ENCODE data around the gene CCL3. TPM values are rescaled to one million over a fixed set of nuclear protein-coding genes. Genes with fewer than 3 reads are reported as not detected.

Gene CCL3
- polyA plus RNA-seq, 1 donor (not counting 4 experiments of a cell fraction or from before 2014, with no cell fraction given): not detected

GRCh38 chr17:36055171-36055570 lies 34.8 kb downstream of the CCL3 start:
- Histone ChIP-seq H2AFZ (ENCODE audit: control insufficient read depth, low read length) (no peak overlapping the region), H3K27me3 (ENCODE audit: control insufficient read depth, extremely low read depth, insufficient read depth, low read length) (no peaks in the 10 kb centered on the region), H3K9me1 (ENCODE audit: control insufficient read depth, extremely low read depth, insufficient read depth, low read length) (no peaks in the 10 kb centered on the region), H3K9me3 (ENCODE audit: control insufficient read depth, low read depth, low read length) (no peaks in the 10 kb centered on the region), H3K9ac (ENCODE audit: control insufficient read depth, extremely low read depth, insufficient read depth, low read length) (no peak overlapping the region), H4K20me1 (ENCODE audit: control insufficient read depth, extremely low read depth, insufficient read depth, low read length) (no peaks in the 10 kb centered on the region), H3K79me2 (ENCODE audit: control insufficient read depth, insufficient read depth, low read length) (no peaks in the 10 kb centered on the region), H3K4me1 (ENCODE audit: control insufficient read depth, extremely low read depth, insufficient read depth, low read length) (no peaks in the 10 kb centered on the region), H3K4me3 (ENCODE audit: control insufficient read depth in 2 of 3, extremely low read depth in 1 of 3, insufficient read depth in 2 of 3, low read depth in 1 of 3, low read length in 3 of 3) (no peak overlapping the region), H3K36me3 (ENCODE audit: control insufficient read depth in 2 of 2, extremely low read depth in 1 of 2, insufficient read depth in 2 of 2, low read length in 2 of 2) (no peaks in the 10 kb centered on the region), H3K4me2 (ENCODE audit: control insufficient read depth, extremely low read depth, insufficient read depth, low read depth, low read length) (no peak overlapping the region), H3K27ac (ENCODE audit: control insufficient read depth, insufficient read depth, low read length) (no peak overlapping the region)
- no peak for TF ChIP-seq CTCF (optimal IDR thresholded peaks at IDR 0.05 in 1 of 3, IDR thresholded peaks at IDR 0.05 in 1 of 3, conservative IDR thresholded peaks at IDR 0.05 in 1 of 3; ENCODE audit: extremely low read depth in 1 of 3, insufficient read depth in 2 of 3, low read length in 3 of 3)
- TF ChIP-seq EZH2 (IDR thresholded peaks at IDR 0.05; ENCODE audit: low read length): no peak
- dilution Hi-C loops (cut with MboI; ENCODE audit: extremely low pct_ligation_motif_present, low sequenced_read_pairs): no loop called here
- DNase-seq (ENCODE audit: low read depth, low spot score) (no peak), FAIRE-seq (no peak)

GRCh38 chr17:36049643-36050042 lies 40.3 kb downstream of the CCL3 start:
- H3K79me2 ChIP-seq (ENCODE audit: control insufficient read depth, insufficient read depth, low read length): no peaks in the 10 kb centered on the region
- FAIRE-seq (no peak), DNase-seq (ENCODE audit: low read depth, low spot score) (no peak)
- no peak overlapping the region for H3K9ac ChIP-seq (ENCODE audit: control insufficient read depth, extremely low read depth, insufficient read depth, low read length)
- no peak for TF ChIP-seq CTCF (optimal IDR thresholded peaks at IDR 0.05 in 1 of 3, IDR thresholded peaks at IDR 0.05 in 1 of 3, conservative IDR thresholded peaks at IDR 0.05 in 1 of 3; ENCODE audit: extremely low read depth in 1 of 3, insufficient read depth in 2 of 3, low read length in 3 of 3)
- TF ChIP-seq EZH2 (IDR thresholded peaks at IDR 0.05; ENCODE audit: low read length): no peak
- dilution Hi-C loops (cut with MboI; ENCODE audit: extremely low pct_ligation_motif_present, low sequenced_read_pairs): no loop called here
- no peaks in the 10 kb centered on the region for H3K9me1 ChIP-seq (ENCODE audit: control insufficient read depth, extremely low read depth, insufficient read depth, low read length)
- no peak overlapping the region for H3K4me2 ChIP-seq (ENCODE audit: control insufficient read depth, extremely low read depth, insufficient read depth, low read depth, low read length)
- H2AFZ ChIP-seq (ENCODE audit: control insufficient read depth, low read length): no peak overlapping the region
- H3K36me3 ChIP-seq (ENCODE audit: control insufficient read depth in 2 of 2, extremely low read depth in 1 of 2, insufficient read depth in 2 of 2, low read length in 2 of 2): no peaks in the 10 kb centered on the region
- H3K9me3 ChIP-seq (ENCODE audit: control insufficient read depth, low read depth, low read length): no peaks in the 10 kb centered on the region
- H4K20me1 ChIP-seq (ENCODE audit: control insufficient read depth, extremely low read depth, insufficient read depth, low read length): no peaks in the 10 kb centered on the region
- H3K4me3 ChIP-seq (ENCODE audit: control insufficient read depth in 2 of 3, extremely low read depth in 1 of 3, insufficient read depth in 2 of 3, low read depth in 1 of 3, low read length in 3 of 3): no peak overlapping the region
- no peak overlapping the region for H3K27ac ChIP-seq (ENCODE audit: control insufficient read depth, insufficient read depth, low read length)
- no peaks in the 10 kb centered on the region for H3K27me3 ChIP-seq (ENCODE audit: control insufficient read depth, extremely low read depth, insufficient read depth, low read length)
- H3K4me1 ChIP-seq (ENCODE audit: control insufficient read depth, extremely low read depth, insufficient read depth, low read length): no peaks in the 10 kb centered on the region

All from keratinocyte (primary cell).